Putamen (tissue), 1 donor: ENCODE measurements around the gene CERS6.

Experiments
- DNase-seq: peaks from one replicate; pipeline ENCODE4 v3.0.0-alpha.2; 2016; ENCODE audit warnings: low spot score

Gene CERS6

GRCh38 chr2:168568476-168569267 lies 112.6 kb downstream of the CERS6 start:
- no peak for DNase-seq

GRCh38 chr2:168571061-168571460 lies 115.0 kb downstream of the CERS6 start:
- DNase-seq: no peak

- no peak for DNase-seq
These were observed 117.2 kb downstream of the CERS6 start for GRCh38 chr2:168573128-168573903.

- DNase-seq: no peak
These were observed 119.0 kb downstream of the CERS6 start for GRCh38 chr2:168574856-168575630.

GRCh38 chr2:168577885-168578284 lies 121.8 kb downstream of the CERS6 start:
- no peak for DNase-seq

- no peak for DNase-seq
These were observed 127.1 kb downstream of the CERS6 start for GRCh38 chr2:168583064-168583709.

- no peak for DNase-seq
These were observed 127.8 kb downstream of the CERS6 start for GRCh38 chr2:168583710-168584521.

GRCh38 chr2:168584911-168585310 lies 128.8 kb downstream of the CERS6 start:
- DNase-seq: no peak

- DNase-seq: no peak
These were observed 129.6 kb downstream of the CERS6 start for GRCh38 chr2:168585700-168586099.

- DNase-seq: peak; percentile 15
These were observed 131.2 kb downstream of the CERS6 start for GRCh38 chr2:168587307-168587706.

- DNase-seq: no peak
These were observed 133.5 kb downstream of the CERS6 start for GRCh38 chr2:168589236-168590211.

GRCh38 chr2:168592181-168592831 lies 136.2 kb downstream of the CERS6 start:
- DNase-seq: no peak

- no peak for DNase-seq
These were observed 137.6 kb downstream of the CERS6 start for GRCh38 chr2:168593713-168594112.

- DNase-seq: no peak
These were observed 138.7 kb downstream of the CERS6 start for GRCh38 chr2:168594778-168595177.

- no peak for DNase-seq
These were observed 141.0 kb downstream of the CERS6 start for GRCh38 chr2:168596881-168597655.

- no peak for DNase-seq
These were observed 143.7 kb downstream of the CERS6 start for GRCh38 chr2:168599738-168600137.

GRCh38 chr2:168600949-168601348 lies 144.9 kb downstream of the CERS6 start:
- DNase-seq: peak; percentile 64

- DNase-seq: no peak
These were observed 145.7 kb downstream of the CERS6 start for GRCh38 chr2:168601741-168602140.

- DNase-seq: no peak
These were observed 146.3 kb downstream of the CERS6 start for GRCh38 chr2:168602379-168602778.
